ENCODE results near the gene SLC18A2.

DNA sequence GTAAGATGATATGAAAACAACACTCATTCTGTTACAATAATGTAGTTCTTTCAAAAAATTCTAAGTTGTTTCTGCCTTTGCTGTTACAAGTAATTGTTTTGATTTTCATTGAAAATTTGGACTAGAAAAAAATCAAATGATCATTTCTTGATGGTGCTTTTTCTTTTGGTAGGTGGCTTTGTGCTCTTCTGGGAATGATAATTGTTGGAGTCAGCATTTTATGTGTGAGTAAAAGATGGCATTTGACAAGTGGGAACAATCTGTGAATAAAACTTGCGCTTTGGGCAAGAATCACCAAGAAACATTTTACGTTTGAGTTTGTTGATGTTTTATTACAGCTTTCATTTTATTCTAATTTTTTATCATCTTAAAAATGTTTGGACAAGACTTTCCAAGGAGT is 25.9 kb downstream of the SLC18A2 start:
- TF ChIP-seq, protein P1, sequence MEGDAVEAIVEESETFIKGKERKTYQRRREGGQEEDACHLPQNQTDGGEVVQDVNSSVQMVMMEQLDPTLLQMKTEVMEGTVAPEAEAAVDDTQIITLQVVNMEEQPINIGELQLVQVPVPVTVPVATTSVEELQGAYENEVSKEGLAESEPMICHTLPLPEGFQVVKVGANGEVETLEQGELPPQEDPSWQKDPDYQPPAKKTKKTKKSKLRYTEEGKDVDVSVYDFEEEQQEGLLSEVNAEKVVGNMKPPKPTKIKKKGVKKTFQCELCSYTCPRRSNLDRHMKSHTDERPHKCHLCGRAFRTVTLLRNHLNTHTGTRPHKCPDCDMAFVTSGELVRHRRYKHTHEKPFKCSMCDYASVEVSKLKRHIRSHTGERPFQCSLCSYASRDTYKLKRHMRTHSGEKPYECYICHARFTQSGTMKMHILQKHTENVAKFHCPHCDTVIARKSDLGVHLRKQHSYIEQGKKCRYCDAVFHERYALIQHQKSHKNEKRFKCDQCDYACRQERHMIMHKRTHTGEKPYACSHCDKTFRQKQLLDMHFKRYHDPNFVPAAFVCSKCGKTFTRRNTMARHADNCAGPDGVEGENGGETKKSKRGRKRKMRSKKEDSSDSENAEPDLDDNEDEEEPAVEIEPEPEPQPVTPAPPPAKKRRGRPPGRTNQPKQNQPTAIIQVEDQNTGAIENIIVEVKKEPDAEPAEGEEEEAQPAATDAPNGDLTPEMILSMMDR (IDR thresholded peaks at IDR 0.05) = no peak
- TF ChIP-seq POLR2A (IDR thresholded peaks at IDR 0.05) = no peak

Measured in lower leg skin (tissue), 3 donors.